Measurements from ENCODE around the gene ARSJ.

Gene ARSJ

GRCh38 chr4:113885291-113885690 lies 94.2 kb downstream of the ARSJ start:
- no peak for DNase-seq

- DNase-seq = no peak
Observed at GRCh38 chr4:113884655-113885054, 94.8 kb downstream of the ARSJ start.

GRCh38 chr4:113882668-113883067 lies 96.8 kb downstream of the ARSJ start:
- no peak for DNase-seq

GRCh38 chr4:113881256-113881655 lies 98.2 kb downstream of the ARSJ start:
- DNase-seq = no peak

GRCh38 chr4:113880240-113881028 lies 99.0 kb downstream of the ARSJ start:
- DNase-seq = no peak

GRCh38 chr4:113878668-113879067 lies 100.8 kb downstream of the ARSJ start:
- no peak for DNase-seq

- DNase-seq = no peak
Observed at GRCh38 chr4:113874480-113874879, 105.0 kb downstream of the ARSJ start.

GRCh38 chr4:113873508-113873907 lies 105.9 kb downstream of the ARSJ start:
- no peak for DNase-seq

GRCh38 chr4:113872426-113873260 lies 106.8 kb downstream of the ARSJ start:
- no peak for DNase-seq

GRCh38 chr4:113871080-113871479 lies 108.4 kb downstream of the ARSJ start:
- DNase-seq = no peak

GRCh38 chr4:113869743-113870375 lies 109.6 kb downstream of the ARSJ start:
- no peak for DNase-seq

- no peak for DNase-seq
Observed at GRCh38 chr4:113866611-113867010, 112.8 kb downstream of the ARSJ start.

GRCh38 chr4:113858924-113859323 lies 120.5 kb downstream of the ARSJ start:
- DNase-seq = no peak

- no peak for DNase-seq
Observed at GRCh38 chr4:113851816-113852215, 127.6 kb downstream of the ARSJ start.
